ENCODE results near the gene MEPE. TPM values are rescaled to one million over a fixed set of nuclear protein-coding genes. Genes with fewer than 3 reads are reported as not detected.

Gene MEPE
- total and polyA plus RNA-seq, 10 of the 15 experiments (the other 5 are each of a cell fraction or from before 2014, with no cell fraction given), result not detected

DNA sequence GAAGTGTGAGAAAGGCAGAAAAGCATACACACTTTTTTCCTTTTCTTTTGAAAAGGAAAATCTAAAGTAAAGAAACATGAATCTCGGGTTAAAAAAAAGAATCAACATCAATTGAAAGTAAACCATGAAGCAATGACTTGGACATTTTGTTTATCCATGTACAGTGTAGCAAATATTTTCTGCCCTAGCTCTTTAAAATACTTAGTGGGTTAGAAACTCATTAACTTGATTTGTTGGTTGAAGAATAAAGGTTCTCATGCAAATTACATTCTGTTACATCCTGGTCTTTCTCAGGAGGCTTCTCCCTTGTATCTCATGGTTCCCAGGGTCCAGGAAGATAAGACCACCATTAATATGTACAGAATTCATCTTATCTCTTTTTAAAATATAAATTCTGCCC lies 9.0 kb upstream of the MEPE start:
- WGBS (ENCODE audit: insufficient coverage, insufficient replicate concordance, low lambda C conversion rate, missing lambda C conversion rate), result 0% methylated on average over 1 of the region's 1 CpG
- TF ChIP-seq EGR1 (IDR thresholded peaks at IDR 0.05; ENCODE audit: borderline replicate concordance in 1 of 2, low read depth in 2 of 2, low read length in 2 of 2), result no peak
- TF ChIP-seq, protein P1, sequence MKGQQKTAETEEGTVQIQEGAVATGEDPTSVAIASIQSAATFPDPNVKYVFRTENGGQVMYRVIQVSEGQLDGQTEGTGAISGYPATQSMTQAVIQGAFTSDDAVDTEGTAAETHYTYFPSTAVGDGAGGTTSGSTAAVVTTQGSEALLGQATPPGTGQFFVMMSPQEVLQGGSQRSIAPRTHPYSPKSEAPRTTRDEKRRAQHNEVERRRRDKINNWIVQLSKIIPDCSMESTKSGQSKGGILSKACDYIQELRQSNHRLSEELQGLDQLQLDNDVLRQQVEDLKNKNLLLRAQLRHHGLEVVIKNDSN (IDR thresholded peaks at IDR 0.05; ENCODE audit: borderline replicate concordance, extremely low read length, insufficient read depth, low read depth, low read length), result no peak
- TF ChIP-seq BRCA1 (IDR thresholded peaks at IDR 0.05; ENCODE audit: low read depth, low read length), result no peak
- no peak for TF ChIP-seq ZNF384 (IDR thresholded peaks at IDR 0.05; ENCODE audit: borderline replicate concordance, low read depth, low read length)
- no peak for TF ChIP-seq CHD4 (IDR thresholded peaks at IDR 0.05)
- no peak for TF ChIP-seq E4F1 (IDR thresholded peaks at IDR 0.05; ENCODE audit: borderline replicate concordance, partially characterized antibody)
- no peak for TF ChIP-seq SRF (IDR thresholded peaks at IDR 0.05; ENCODE audit: low read depth in 2 of 2, low read length in 2 of 2)
- TF ChIP-seq NRF1 (conservative IDR thresholded peaks at IDR 0.05; ENCODE audit: low read depth, low read length), result no peak
- no peak for TF ChIP-seq WRNIP1 (IDR thresholded peaks at IDR 0.05; ENCODE audit: borderline replicate concordance, low read depth, low read length)
- H3K79me2 ChIP-seq (ENCODE audit: control insufficient read depth, insufficient read depth, low read length), result no peaks in the 10 kb centered on the region
- H3K4me1 ChIP-seq (ENCODE audit: control insufficient read depth, insufficient read depth, low read length), result no peaks in the 10 kb centered on the region
- FAIRE-seq (no peak), ATAC-seq (no peak), DNase-seq (ENCODE audit: low read depth, low spot score) (no peak)
- no peak overlapping the region for H3K9ac ChIP-seq (ENCODE audit: control insufficient read depth, insufficient read depth, low read length)
- in situ Hi-C loops (cut with MboI) (no loop called here), intact Hi-C loops (cut with micrococcal nuclease; ENCODE audit: unreplicated experiment) (no loop called here)
- ChIA-PET CTCF (interaction anchor here (1.3 to 2.3 kb wide), 2 partner anchors 14 to 26 kb away, joined by 4 to 7 read pairs; no protein-coding TSS in a partner anchor), RAD21 (ENCODE audit: unreplicated experiment) (no interaction called here), SMC1A (ENCODE audit: uncharacterized antibody, unreplicated experiment) (no interaction called here), POLR2A (no interaction called here)
- H3K4me2 ChIP-seq (ENCODE audit: control insufficient read depth, insufficient read depth), result no peak overlapping the region
- H4K20me1 ChIP-seq (ENCODE audit: control insufficient read depth, insufficient read depth), result no peaks in the 10 kb centered on the region
- H3K27ac ChIP-seq (ENCODE audit: control insufficient read depth, insufficient read depth), result no peak overlapping the region
- H3K4me3 ChIP-seq, result no peak overlapping the region
- no peaks in the 10 kb centered on the region for H3K9me3 ChIP-seq (replicated peaks; ENCODE audit: control insufficient read depth, insufficient read depth, low read length)
- BruUV-seq (replicated peaks), result no TSS peak
- H2AFZ ChIP-seq (ENCODE audit: control insufficient read depth, low read depth, low read length), result no peak overlapping the region
- no peaks in the 10 kb centered on the region for H3K27me3 ChIP-seq (replicated peaks in 1 of 2; ENCODE audit: control insufficient read depth in 2 of 2, insufficient read depth in 2 of 2, low read length in 1 of 2)
- no peaks in the 10 kb centered on the region for H3K36me3 ChIP-seq (ENCODE audit: control insufficient read depth in 2 of 2, insufficient read depth in 2 of 2, low read length in 1 of 2)
